ENCODE measurements around the gene GTF3C6.

DNA sequence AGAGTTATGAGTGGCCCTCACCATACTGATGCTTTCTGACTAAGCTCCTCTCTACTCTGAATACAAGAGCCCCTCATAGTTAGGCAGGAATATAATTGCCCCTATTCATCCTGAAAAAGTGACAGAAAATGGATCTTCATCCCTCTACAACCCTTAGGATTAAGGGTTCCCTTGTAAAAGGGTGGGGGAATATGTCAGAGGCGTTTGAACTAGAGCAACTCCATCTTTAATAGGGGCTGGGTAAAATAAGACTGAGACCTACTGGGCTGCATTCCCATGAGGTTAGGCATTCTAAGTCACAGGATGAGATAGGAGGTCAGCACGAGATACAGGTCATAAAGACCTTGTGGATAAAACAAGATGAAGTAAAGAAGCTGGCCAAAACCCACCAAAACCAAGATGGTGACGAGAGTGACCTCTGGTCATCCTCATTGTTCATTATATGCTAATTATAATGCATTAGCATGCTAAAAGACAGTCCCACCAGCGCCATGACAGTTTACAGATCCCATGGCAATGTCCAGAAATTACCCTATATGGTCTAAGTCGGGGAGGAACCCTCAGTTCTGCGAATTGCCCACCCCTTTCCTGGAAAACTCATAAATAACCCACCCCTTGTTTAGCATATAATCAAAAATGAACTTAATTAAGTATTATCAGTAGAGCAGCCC, 4.7 kb upstream of the GTF3C6 start:
- TF ChIP-seq POLR2A (IDR thresholded peaks at IDR 0.05; ENCODE audit: low read length) (no peak), GATA1 (IDR thresholded peaks at IDR 0.05; ENCODE audit: low read depth, low read length) (no peak)
